GM10248 (cell line): Measurements from ENCODE around the gene SGCA.

Source experiments
- CTCF ChIA-PET: fragments of 300-600 bp; sonication (Branson Sonifier 250); formaldehyde crosslinking; extraction: SDS; loops from one replicate; lab custom pipeline; 2021; ENCODE audit warnings: antibody characterized with exemption; lab: Yijun Ruan, JAX
- POLR2A ChIA-PET: fragments of 350-650 bp; sonication (Branson Sonifier 250); formaldehyde crosslinking; extraction: SDS; loops from one replicate; lab custom pipeline; 2020; ENCODE audit warnings: antibody characterized with exemption; lab: Yijun Ruan, JAX
- DNase-seq: peaks from one replicate; pipeline ENCODE4 v3.0.0; 2012; ENCODE audit errors: extremely low spot score
- CTCF ChIP-seq: IDR thresholded peaks from 2 replicates; pipeline ENCODE4 v1.5.1; 2012; ENCODE audit warnings: mild to moderate bottlenecking, low read depth; ENCODE audit errors: extremely low read depth, missing control alignments, control extremely low read depth

SGCA gene

DNA sequence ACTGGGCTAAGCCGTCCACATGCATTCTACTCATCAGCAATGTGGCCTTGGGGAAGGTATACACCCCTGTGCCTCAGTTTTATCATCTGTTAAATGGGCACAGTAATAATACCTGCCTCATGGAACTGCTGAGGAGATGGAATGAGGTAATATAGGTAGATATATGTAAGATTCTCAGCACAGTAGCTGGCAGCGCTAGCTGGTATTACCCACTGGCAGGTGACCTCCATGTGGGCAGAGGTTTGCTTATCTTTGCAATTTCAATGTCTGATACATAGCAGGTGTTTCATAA, 1.2 kb upstream of the SGCA start:
- no peak for TF ChIP-seq CTCF
- no peak for DNase-seq
- CTCF ChIA-PET, result interaction anchor here (0.9 to 6.4 kb wide), 7 partner anchors 12 to 109 kb away, joined by 3 to 90 read pairs (median 15); partner anchors contain the start of genes COL1A1 and TMEM92
- POLR2A ChIA-PET, result no interaction called here

DNA sequence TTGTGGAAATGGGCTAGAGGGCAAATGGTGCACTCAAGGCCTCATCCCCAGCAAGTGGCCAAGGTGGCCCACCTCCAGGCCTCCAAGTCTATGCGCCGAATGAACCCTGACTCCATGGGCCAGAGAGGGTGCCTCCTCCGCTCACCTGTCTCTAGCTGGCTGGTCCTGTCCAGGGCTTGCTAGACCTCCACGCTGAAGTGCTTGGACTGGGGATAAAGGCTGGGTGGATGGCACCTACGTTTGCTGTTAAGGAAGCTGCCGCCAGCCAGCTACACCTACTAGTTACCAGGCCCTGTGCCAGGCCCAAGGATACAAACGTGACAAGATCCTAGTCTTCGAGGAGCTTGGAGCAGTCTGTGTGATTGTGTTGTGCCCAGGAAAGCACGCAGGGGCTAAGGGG, 739 bp upstream of the SGCA start:
- no peak for DNase-seq
- CTCF ChIA-PET, result interaction anchor here (0.9 to 6.4 kb wide), 9 partner anchors 9 to 108 kb away, joined by 3 to 90 read pairs (median 8); partner anchors contain the start of genes COL1A1 and TMEM92
- POLR2A ChIA-PET, result no interaction called here
- TF ChIP-seq CTCF, result no peak

- POLR2A ChIA-PET, result no interaction called here
Observed at GRCh38 chr17:50165466-50165865, 339 bp upstream of the SGCA start.

DNA sequence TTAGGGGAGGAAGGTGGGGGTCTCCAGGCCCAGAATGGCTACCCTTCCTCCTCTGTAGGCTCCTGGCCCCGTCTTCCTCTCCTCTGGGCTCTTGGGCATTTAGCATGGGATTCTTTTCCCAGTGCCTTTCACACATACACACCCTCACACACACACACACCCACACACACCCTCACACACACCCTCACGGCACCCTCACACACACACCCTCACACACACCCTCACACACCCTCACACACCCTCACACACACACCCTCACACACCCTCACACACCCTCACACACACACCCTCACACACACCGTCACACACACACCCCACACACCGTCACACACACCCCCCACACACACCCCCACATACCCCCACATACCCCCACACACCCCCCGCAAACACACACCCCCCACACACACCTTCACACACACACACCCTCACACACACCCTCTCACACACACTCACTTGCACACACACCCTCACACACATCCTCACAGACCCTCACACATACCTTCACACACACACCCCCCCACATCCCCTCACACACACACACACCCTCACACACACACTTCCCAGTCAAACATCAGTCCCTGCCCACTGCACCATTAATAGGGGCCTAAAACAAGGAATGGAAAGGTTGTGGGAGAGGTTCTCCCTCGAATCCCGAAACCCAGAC, 845 bp downstream of the SGCA start:
- TF ChIP-seq CTCF, result no peak
- ChIA-PET CTCF (interaction anchor here (1.0 to 6.4 kb wide), 12 partner anchors 7 to 231 kb away, joined by 3 to 90 read pairs (median 10); partner anchors contain the start of genes COL1A1, LRRC59, PPP1R9B and TMEM92), POLR2A (no interaction called here)
- no peak for DNase-seq

More at GRCh38 chr17:50165466-50165865, 339 bp upstream of the SGCA start:
- CTCF ChIA-PET, result interaction anchor here (0.8 to 6.4 kb wide), 11 partner anchors 8 to 232 kb away, joined by 3 to 90 read pairs (median 7); partner anchors contain the start of genes COL1A1, LRRC59 and TMEM92
- TF ChIP-seq CTCF, result no peak
- no peak for DNase-seq

DNA sequence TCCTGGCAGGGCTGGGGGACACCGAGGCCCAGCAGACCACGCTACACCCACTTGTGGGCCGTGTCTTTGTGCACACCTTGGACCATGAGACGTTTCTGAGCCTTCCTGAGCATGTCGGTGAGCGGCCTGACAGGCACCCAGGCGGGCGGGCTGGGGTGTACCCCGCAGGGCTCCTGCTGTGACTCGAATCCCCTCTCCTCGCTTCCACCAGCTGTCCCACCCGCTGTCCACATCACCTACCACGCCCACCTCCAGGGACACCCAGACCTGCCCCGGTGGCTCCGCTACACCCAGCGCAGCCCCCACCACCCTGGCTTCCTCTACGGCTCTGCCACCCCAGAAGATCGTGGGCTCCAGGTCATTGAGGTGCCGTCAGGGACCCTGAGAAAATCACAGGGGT, 1.6 kb downstream of the SGCA start:
- ChIA-PET CTCF (interaction anchor here (1.2 to 6.4 kb wide), 7 partner anchors 11 to 128 kb away, joined by 4 to 90 read pairs (median 24); partner anchors contain the start of genes COL1A1, PPP1R9B and TMEM92), POLR2A (no interaction called here)
- TF ChIP-seq CTCF, result no peak
- DNase-seq, result no peak

GRCh38 chr17:50168319-50168718, 2.5 kb downstream of the SGCA start:
- CTCF ChIA-PET, result interaction anchor here (0.7 to 6.4 kb wide), 12 partner anchors 10 to 127 kb away, joined by 3 to 107 read pairs (median 16); partner anchors contain the start of genes COL1A1, PPP1R9B and TMEM92
- DNase-seq, result no peak
- TF ChIP-seq CTCF, result no peak
- POLR2A ChIA-PET, result no interaction called here
